GM19240 (cell line): ENCODE measurements around the gene C11orf98.
"Not testable (repeated sequence)": the region's sequence is repeated elsewhere in the genome, so short reads cannot be mapped to it uniquely, and the experiment has no call there.

Experiments
- DNase-seq: peaks from one replicate; pipeline ENCODE4 v3.0.0; 2011; ENCODE audit warnings: low spot score; ENCODE audit not compliant: insufficient read length

C11orf98 gene

DNA sequence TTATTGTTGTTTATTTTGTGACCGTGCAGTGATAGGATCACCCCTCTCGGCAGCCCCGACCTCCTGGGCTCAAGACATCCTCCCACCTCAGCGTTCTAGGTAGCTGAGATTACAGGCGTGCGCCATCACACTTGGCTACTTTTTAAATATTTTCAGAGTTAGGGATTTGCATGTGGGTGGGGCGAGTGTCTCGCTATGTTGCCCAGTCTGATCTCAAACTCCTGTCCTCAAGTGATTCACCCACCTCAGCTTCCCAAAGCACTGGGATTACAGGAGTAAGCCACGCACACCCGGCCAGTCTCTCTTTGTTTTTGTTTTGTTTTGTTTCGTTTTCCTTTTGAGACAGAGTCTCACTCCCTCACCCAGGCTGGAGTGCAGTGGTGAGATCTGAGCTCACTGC is 10.7 kb downstream of the C11orf98 start:
- no peak for DNase-seq

DNA sequence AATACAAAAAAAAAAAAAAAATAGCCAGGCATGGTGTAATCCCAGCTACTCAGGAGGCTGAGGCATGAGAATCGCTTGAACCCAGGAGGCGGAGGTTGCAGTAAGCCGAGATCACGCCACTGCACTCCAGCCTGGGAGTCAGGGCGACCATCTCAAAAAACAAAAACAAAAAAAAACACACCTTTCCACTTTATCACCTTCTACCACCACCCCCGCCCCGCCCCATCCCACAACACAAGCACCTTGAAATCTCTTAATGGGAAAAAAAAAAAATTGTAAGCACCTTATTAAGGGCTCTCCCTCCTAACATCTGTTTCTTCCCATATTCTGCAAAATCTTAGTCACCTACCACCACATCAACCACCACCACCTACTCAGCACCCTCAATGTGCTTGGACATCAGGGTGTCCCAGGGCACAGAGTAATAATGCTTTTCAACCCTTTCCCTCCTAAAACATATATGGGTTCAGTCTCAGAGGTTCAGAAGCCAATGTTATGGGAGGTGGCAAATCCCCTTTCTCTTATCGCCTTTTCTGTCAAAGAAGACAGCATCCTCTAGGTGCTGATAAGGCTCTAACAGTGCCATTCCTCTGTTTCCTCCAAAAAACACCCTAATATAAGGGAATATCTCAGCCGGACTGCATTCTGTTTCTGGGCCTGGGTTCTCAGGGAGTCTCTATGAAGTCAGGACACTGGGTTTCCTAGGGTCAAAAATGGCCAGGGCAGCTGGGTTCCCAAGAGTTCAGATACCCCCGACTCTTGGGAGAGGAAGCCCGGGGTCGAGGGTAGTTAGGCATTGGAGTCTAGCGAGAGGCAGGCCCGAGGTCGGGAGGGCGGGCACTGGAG is 12.6 kb downstream of the C11orf98 start:
- DNase-seq = no peak

DNA sequence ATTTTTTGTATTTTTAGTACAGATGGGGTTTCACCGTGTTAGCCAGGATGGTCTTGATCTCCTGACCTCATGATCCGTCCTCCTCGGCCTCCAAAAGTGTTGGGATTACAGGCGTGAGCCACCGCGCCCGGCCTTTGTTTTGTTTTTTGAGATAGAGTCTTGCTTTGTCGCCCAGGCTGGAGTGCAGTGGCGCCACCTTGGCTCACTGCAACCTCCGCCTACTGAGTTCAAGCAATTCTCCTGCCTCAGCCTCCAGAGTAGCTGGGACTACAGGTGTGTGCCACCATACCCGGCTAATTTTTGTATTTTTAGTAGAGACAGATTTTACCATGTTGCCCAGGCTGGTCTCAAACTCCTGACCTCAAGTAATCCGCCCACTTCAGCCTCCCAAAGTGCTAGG is 14.7 kb downstream of the C11orf98 start:
- not testable (repeated sequence) for DNase-seq

DNA sequence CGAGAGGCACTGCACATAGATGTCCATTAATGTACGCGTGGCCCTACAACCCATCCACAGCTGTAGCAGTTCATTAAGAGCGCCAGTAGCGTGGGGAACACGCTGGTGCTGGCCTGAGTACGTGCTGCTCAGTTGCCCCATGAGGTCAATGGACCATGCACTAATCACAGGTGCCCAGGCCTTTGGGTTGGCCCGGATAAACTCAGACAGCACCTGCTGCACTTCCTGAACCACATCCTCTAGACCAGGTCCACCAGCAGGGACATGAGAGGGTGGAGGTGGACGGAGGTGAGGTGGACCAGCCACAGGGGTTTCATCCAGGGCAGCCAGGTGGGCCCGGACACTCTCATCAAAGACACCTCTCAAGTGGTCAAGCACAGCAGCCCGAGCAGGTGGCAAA is 15.5 kb downstream of the C11orf98 start:
- DNase-seq = no peak

DNA sequence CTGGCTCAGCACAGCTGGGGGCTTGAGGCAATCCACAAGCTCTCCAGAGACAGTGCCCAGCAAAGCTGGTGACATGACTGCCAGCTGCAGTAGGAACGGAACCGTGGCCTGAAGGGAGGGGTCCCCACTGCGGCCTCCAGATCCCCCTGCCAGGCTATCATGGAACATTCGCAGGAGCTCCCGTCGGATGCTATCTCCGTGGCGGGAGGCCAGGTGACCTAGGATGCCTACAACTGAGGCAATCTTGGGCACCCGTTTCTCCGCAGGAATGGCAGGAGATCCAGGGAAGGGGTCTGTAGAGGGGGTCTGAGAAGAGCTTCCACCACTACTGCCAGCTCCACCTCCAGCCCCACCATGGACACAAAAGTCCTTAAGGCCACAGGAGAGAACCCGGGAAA is 16.0 kb downstream of the C11orf98 start:
- DNase-seq = no peak

DNA sequence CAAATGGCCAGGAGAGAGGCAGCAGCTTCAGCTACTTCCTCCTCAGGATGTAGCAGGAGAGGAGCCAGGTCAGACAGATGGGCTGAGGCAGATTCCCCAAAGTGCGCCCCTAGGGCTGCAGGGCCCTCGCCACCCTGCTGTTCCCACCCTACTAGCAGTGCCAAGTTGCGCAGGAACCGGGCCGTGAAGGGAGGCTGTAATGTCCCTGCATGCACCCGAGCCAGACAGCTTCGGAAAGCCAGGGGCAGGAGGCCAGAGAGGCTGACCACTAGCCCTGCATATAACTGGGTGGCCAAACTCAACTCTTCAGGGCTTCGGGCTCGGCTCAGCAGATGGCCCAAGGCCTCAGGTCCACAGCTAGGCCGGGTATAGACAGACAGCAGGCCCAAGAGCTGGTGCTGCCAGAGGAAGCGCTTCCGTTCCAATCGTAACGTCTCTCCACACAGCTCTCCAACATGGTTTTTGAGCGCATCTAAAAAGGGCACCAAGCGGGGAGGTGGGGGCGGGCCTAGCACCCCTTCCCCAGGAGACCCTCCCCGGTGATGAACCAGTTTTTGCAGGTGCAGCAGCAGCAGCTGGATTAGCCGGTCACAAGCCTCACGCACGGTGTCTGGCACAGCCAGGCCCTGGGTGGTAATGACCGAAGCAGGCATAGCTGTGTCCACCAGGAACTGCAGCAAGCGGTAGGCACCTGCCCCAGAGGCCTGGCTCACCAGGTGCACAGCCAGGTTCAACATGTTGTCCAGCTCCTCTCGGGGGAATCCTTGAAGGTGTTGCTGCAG is 16.6 kb downstream of the C11orf98 start:
- DNase-seq = no peak

DNA sequence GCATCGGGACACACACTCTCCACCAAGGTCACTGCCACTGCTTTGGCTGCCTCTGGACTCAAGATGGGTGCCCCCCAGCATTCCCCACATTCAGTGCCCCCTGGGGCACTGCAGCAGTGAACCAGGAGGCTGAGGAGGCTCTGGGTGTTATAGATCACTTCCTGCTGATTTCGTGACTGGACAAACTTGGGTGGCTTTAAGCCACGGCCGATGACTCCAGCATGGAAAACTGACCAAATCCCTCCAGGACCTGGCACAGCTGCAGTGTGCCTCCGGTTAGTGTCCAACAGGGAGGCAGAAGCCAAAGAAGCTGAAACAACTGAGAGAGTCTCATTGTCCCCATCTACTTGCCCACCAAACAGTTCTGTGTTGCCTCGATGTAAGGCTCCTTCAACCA is 17.4 kb downstream of the C11orf98 start:
- DNase-seq = no peak

DNA sequence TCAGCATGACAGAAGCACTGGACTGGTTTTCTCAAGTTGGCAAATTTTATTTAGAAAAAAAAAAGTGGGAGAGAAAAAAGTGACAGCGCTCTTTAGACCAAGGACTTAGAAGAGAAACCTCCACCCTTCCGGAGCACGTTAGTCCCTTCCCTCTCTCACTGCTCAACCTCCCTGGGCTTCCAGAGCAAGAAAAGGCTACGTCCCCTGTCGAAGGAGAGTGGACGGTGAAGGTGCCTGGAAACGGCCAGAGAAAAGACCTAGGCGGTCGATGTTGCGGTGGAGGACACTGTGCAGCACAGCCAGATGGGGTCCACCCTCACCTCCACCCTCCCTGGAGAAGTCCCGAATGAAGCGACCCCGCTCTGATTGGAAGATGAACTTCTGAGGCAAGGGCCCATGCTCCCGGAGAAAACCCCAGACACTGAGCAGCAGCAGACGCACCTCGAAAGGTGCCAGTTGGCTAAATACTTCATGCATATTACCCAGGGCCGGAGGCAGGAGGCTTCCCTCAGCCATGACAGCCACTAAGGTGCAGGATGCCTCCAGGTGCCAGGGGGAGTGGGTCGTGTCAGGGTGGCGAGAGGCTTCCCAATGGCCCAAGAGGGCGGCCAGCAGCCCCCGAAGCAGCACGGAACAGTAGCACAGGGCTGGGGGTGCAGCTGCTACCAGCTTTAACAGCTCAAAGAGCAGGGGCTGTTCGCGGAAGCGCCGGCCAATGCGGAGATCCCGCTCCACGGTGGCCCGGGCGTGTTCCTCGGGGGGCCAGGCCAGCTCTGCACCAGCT is 18.0 kb downstream of the C11orf98 start:
- no peak for DNase-seq

DNA sequence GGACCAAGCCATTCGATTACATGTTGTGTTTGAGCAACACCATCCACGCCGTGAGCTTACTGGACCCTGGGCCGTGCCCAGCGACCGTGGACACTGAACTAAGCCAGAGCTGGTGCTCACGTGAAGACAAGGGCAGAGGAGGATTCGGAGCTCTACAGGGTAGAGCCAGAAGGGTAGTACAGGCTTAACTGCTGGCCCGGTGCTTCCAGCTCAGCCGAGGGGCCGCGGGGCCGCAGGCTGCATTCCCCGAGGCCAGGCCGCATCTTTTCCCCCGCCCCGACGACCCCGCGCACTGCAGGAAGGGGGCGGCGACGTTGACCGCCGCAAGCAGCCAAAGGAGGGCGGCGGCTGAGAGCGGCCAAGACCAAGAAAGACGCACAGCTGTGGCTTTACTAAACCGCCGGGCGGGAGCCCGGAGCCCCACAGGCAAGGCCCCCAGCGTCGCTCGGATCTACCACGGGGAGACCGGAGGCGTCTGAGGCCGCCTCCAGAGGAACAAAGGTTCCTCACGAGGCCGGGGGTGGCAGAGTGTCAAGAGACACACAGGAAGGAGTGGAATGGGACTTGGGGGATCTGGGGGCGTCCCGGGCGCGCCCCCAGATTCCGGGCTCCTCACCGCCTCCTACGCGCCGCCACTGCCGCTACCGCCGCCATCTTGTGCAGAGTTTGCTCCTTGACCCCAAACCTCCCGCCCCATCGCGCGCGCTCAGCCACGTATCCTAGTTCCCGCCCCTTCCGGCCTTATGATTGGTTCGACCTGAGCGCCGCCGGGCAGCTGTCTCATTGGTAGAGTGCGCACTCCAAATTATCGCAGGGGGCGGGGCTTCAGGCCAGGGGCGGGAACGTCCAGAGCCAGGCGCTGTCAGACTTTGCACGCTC is 18.8 kb downstream of the C11orf98 start, which contains the start of gene GANAB:
GANAB (minus strand) TSS at position 668 of the 879 bp plus-strand sequence; CDS start at position 654, 14 bp downstream.
- DNase-seq = peak; percentile 98

DNA sequence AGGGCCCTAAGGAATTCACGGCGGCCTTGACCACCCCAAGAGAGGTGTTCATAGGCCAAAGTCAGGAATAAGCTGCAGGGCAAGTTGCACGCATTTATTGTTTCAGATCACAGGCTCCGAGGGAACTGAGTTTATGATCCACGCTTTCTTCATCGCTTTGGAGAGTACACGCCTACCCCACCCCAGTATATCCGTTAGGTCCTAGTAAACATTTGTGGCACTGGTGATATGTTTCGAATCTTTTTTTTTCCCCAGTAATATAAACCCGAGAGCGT is 19.4 kb downstream of the C11orf98 start:
- DNase-seq = no peak

DNA sequence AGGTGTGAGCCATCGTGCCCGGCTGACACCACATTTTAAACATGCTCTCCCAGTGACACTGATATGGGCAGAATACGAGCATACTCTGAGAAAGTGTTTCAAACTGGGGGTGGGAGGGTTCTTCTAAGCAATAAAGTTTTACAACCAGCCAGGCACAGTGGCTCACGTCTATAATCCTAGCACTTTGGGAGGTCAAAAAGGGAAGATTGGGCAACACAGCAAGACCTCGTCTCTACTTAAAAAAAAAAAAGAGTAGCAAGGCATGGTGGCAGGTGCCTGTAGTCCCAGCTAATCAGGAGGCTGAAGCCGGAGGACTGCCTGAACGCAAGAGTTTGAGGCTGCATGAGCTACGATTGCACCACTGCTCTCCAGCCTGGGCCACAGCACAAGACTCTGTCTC is 20.8 kb downstream of the C11orf98 start:
- no peak for DNase-seq

DNA sequence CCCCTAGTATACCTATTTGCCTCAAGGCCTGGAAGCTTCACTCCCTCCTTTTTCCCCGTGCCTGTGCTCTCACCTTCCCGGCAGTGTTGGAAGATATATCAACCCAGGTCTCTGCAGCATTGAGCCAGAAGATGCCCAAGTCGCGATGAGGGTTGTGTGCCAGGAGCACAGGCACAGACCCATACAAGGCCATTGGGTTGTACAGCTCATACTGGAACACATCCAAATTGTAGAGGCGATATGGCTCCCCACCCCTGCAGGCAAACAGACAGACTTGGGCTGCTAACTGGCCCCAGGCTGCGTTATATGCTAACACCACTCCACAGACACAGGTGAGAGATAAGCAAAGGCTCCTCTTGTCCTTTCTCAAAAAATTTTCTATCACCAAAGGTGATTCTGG is 32.5 kb downstream of the C11orf98 start:
- DNase-seq = no peak

DNA sequence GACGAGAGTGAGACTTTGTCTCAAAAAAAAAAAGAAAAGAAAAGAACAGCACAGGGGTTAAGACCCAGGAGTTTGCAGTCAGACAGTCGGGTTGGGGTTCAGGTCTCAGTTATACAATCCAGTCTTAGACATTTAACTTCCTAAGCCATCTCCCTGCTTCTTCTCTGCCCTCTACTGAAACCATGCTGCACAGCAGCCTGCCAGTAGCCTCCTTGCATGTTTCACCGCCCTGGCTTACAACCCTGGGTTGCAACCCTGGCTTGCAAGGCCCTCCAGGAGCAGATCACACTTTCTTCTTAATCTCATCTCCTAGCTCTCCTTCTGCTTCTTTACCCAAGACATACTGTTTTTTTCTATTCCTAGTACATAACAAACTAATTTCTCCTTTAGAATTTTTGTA is 37.3 kb downstream of the C11orf98 start:
- DNase-seq = no peak

DNA sequence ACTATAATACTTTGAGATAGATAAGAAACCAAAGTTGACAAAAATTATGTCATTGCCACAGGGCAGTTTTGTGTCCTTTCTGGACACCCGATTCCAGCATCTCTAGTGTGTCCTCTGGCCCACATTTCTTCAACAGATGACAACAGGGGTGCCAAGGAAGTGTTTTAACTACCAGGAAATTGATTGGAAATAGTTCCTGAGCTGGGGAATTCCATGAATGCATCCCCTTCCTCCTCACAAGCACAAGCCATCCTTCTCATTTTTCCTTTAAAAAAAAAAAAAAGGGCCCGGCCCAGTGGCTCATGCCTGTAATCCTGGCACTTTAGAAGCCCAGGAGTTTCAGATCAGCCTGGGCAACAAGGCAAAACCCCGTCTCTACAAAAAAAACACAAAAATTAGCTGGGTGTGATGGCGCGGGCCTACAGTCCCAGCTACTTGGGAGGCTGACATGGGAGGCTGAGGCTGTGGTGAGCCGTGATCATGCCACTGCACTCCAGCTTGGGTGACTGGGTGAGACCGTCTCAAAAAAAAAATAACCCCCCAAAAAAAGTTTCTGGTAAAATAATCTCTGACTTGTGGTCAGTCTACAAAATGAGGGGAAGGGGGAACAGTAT is 42.4 kb downstream of the C11orf98 start:
- DNase-seq = no peak

DNA sequence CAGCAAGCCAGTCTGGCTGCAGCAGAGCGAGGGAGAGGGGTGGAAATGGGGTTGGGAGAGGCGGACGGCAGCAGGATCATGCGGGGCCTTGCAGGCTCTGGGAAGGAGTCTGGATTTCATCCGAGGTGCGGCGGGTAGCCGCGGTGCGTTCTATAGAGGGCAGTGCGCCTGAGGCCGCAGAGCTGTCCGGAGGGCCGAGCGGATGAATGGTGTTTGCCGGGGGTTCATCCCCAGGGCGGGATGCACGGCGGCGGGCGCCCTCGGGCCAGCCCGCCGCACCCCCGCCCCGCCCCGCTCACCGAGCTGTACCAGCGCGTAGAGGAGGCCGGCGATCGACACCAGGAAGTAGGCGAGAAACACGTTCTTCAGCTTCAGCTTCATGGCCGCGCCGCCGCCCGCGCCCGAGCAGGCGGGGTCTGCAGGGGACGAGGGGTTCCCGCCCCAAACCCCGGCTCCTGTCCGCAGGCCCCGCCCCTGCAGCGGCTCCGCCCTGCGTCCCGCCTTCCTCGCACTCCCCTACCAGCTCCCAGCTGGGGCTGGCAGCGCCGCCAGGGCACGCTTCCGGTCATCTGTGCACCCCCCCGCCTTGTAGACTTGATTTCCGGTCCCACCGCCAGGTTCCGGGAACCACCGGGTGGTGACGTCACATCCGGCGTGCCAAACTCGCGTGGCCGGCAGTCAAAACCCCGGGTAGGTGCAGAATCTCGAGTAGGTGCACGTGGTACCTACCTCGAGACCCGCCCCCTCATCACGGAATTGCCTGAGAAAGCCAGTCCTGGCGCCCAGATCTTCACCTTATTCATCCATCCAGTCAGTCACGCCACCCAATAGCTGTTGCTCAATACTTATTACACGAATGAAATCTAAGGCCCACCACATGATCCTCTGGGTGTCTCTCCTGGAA is 43.2 kb downstream of the C11orf98 start, which contains the start of gene B3GAT3:
B3GAT3 (minus strand) TSS at position 420 of the 904 bp plus-strand sequence; CDS start at position 381, 39 bp downstream.
- DNase-seq = peak; percentile 98

DNA sequence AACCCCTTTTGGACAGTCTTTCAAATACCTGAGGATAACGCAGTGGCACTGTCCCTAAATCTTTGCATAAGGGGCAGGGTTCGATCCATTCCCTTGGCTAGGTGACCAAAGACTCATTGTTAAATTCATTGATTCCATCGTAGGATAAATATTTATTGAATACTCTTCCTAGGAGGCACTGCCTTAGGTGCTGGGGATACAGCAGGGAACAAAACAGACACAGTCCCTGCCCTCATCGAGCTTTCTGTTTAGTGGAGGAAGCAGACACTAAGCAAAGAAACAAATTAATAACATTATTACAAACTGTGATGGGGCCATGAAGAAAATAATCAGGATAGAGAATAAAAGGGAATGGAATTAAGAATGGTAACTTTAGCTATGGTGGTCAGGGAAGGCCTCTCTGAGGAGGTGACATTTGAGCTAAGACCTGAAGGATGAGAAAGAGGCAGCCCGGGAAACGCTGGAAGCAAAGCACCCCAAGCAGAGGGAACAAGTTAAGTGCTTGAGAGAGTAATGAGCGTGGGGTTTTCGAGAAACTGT is 43.9 kb downstream of the C11orf98 start:
- DNase-seq = no peak

DNA sequence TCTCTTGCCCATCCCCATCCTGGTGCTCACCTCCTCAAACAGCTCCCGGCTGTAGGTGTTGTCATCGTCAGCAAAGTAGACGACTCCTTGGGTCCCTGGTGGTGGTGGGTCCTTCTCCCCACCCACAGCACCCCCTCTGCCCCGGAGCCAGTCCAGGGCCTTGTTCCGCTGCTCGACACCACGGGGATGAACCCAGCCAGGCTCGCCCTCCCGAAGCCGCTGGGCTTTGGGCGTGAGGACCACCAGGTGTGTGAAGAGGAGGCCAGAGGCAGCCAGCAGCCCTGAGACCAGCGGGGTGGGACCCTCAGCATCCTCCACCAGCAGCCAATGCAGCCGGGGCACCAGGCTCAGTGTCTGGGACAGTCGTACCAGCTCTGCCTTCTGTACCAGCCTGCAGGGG is 48.1 kb downstream of the C11orf98 start:
- not testable (repeated sequence) for DNase-seq

DNA sequence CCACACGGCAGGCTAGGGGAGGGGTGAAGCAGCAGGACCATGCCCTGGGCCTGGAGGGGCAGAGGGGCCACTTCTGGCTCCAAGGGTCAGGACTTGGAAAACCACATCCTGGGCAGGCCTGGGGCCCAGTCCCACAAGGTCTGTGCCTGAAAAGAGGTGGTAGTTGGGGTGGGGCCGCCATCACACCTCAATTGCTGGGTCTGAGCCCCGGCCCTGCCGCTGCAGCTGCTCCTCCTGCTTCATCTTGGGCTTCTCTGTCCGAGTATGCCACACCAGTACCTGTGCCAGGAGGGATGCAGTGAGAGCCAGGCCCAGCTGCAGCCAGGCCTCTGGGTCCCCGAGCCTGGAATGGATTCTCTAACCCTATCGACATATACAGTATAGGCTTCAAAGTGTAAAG is 49.5 kb downstream of the C11orf98 start:
- DNase-seq = no peak

DNA sequence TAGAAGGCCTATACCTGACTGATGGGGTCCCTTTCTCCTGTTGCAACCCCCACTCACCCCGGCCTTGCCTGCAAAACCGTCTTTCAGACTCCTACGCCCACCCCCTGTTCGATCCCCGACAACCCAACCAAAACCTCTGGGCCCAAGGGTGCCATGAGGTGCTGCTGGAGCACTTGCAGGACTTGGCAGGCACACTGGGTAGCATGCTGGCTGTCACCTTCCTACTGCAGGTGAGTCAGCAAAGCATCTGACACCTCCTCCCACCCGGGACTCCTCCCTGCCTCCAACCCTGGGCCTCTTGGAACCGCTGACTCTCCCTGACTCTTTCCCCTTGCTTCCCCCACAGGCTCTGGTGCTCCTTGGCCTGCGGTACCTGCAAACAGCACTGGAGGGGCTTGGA is 50.7 kb downstream of the C11orf98 start:
- no peak for DNase-seq
